WTC11 (cell line): Measurements from ENCODE around the gene RPGR.

Experiments
- CREM ChIP-seq: sonication (generic); formaldehyde crosslinking; IDR thresholded peaks from 2 replicates; pipeline ENCODE4 v1.8.1; 2022; ENCODE audit warnings: mild to moderate bottlenecking, missing genetic modification reagents, moderate library complexity
- NR2C2 ChIP-seq: sonication (generic); formaldehyde crosslinking; IDR thresholded peaks from 2 replicates; pipeline ENCODE4 v1.8.0; 2022; ENCODE audit warnings: mild to moderate bottlenecking, missing genetic modification reagents
- TCF7 ChIP-seq: sonication (generic); formaldehyde crosslinking; IDR thresholded peaks from 2 replicates; pipeline ENCODE4 v1.8.0; 2022; ENCODE audit warnings: mild to moderate bottlenecking, low read depth, missing genetic modification reagents, moderate library complexity
- ZNF219 ChIP-seq: sonication (generic); formaldehyde crosslinking; IDR thresholded peaks from 2 replicates; pipeline ENCODE4 v1.8.0; 2023; ENCODE audit warnings: missing genetic modification reagents, mild to moderate bottlenecking, borderline replicate concordance
- ZNF263 ChIP-seq: sonication (generic); formaldehyde crosslinking; IDR thresholded peaks from 2 replicates; pipeline ENCODE4 v1.8.1; 2022; ENCODE audit warnings: low read depth, mild to moderate bottlenecking, moderate library complexity, missing genetic modification reagents
- TF ChIP-seq, protein P1 (sequence below): fragments of 250-450 bp; sonication (Bioruptor Pico); IDR thresholded peaks from 2 replicates; pipeline ENCODE4 v1.9.0; 2021; ENCODE audit warnings: moderate library complexity, mild to moderate bottlenecking, inconsistent platforms, borderline replicate concordance
- TF ChIP-seq, protein P2 (sequence below): fragments of 200-600 bp; IDR thresholded peaks from 2 replicates; pipeline ENCODE4 v1.8.0; 2022; ENCODE audit warnings: antibody characterized with exemption
- TF ChIP-seq, protein P3 (sequence below): sonication (generic); formaldehyde crosslinking; IDR thresholded peaks from 2 replicates; pipeline ENCODE4 v1.8.1; 2023; ENCODE audit warnings: mild to moderate bottlenecking, missing genetic modification reagents, moderate library complexity
- TF ChIP-seq, protein P4 (sequence below): sonication (generic); formaldehyde crosslinking; IDR thresholded peaks from 2 replicates; pipeline ENCODE4 v1.8.1; 2023; ENCODE audit warnings: mild to moderate bottlenecking, missing genetic modification reagents, moderate library complexity

DNA sequence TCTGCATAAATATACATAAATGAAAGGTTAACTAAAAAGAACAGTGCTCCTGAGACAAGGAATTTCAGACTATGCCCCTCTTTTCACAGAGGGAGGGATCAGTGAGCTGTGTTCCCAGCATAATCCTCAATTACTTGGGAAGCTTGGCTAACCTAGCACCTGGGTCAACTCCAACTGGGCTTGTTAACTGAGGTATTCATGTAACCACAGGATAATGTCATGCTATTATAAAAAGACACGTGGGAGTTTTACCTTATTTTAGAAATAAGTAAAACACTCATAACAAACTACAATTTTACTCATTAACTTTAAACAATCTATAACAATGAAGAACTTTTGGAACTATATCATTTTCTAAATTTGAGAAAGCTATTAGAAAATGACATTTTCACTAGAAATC lies 48.6 kb downstream of the RPGR start:
- TF ChIP-seq, protein P1, sequence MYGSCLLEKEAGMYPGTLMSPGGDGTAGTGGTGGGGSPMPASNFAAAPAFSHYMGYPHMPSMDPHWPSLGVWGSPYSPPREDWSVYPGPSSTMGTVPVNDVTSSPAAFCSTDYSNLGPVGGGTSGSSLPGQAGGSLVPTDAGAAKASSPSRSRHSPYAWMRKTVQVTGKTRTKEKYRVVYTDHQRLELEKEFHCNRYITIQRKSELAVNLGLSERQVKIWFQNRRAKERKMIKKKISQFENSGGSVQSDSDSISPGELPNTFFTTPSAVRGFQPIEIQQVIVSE (CRISPR knock-in tag), result no peak
- no peak for TF ChIP-seq NR2C2 (CRISPR knock-in tag)
- TF ChIP-seq, protein P2, sequence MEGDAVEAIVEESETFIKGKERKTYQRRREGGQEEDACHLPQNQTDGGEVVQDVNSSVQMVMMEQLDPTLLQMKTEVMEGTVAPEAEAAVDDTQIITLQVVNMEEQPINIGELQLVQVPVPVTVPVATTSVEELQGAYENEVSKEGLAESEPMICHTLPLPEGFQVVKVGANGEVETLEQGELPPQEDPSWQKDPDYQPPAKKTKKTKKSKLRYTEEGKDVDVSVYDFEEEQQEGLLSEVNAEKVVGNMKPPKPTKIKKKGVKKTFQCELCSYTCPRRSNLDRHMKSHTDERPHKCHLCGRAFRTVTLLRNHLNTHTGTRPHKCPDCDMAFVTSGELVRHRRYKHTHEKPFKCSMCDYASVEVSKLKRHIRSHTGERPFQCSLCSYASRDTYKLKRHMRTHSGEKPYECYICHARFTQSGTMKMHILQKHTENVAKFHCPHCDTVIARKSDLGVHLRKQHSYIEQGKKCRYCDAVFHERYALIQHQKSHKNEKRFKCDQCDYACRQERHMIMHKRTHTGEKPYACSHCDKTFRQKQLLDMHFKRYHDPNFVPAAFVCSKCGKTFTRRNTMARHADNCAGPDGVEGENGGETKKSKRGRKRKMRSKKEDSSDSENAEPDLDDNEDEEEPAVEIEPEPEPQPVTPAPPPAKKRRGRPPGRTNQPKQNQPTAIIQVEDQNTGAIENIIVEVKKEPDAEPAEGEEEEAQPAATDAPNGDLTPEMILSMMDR, result no peak
- TF ChIP-seq CREM, result no peak
- TF ChIP-seq, protein P3, sequence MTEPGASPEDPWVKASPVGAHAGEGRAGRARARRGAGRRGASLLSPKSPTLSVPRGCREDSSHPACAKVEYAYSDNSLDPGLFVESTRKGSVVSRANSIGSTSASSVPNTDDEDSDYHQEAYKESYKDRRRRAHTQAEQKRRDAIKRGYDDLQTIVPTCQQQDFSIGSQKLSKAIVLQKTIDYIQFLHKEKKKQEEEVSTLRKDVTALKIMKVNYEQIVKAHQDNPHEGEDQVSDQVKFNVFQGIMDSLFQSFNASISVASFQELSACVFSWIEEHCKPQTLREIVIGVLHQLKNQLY (CRISPR knock-in tag), result no peak
- TF ChIP-seq ZNF263, result no peak
- TF ChIP-seq, protein P4, sequence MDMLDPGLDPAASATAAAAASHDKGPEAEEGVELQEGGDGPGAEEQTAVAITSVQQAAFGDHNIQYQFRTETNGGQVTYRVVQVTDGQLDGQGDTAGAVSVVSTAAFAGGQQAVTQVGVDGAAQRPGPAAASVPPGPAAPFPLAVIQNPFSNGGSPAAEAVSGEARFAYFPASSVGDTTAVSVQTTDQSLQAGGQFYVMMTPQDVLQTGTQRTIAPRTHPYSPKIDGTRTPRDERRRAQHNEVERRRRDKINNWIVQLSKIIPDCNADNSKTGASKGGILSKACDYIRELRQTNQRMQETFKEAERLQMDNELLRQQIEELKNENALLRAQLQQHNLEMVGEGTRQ (CRISPR knock-in tag), result no peak
- no peak for TF ChIP-seq TCF7
- no peak for TF ChIP-seq ZNF219 (CRISPR knock-in tag)
